ENCODE data around the gene UGT1A10. TPM values are rescaled to one million over a fixed set of nuclear protein-coding genes. Genes with fewer than 3 reads are reported as not detected.

Gene UGT1A10
- total and polyA plus RNA-seq, 5 donors from 2014 or later, result not detected

DNA sequence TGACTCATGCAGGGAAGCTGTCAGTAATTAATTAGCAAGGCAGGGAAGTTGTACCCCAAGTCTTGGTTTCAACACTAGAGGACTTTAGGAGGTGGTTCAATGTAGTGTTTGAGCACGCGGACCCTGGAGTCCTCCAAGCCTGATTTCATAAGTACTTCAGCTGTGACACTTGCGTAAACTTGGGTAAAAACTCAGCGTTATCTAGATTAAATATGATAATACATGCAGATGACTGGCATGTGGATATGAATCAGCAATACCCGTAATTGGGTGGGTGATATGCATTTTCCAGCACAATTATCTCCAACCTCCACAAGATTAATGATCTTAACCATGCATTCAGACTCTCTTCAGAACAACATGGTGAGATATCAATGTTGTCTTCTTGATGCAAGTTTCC lies 50.7 kb downstream of the UGT1A10 start:
- DNase-seq (no peak), ATAC-seq (ENCODE audit: low read depth in 2 of 2) (no peak)
- no peak overlapping the region for H3K27ac ChIP-seq (ENCODE audit: insufficient read depth, low read length, poor library complexity, severe bottlenecking)
- H3K9me3 ChIP-seq (ENCODE audit: control insufficient read depth in 2 of 2, low read length in 2 of 2), result no peaks in the 10 kb centered on the region
- H3K4me1 ChIP-seq (ENCODE audit: control insufficient read depth, insufficient read depth, low read length, poor library complexity, severe bottlenecking), result no peaks in the 10 kb centered on the region
- Mint-ChIP-seq H3K4me1 (no peaks in the 10 kb centered on the region), H3K27me3 (peaks cover 27% of the 10 kb centered on the region), H3K4me3 (no peak overlapping the region), H3K27ac (no peak overlapping the region), H3K9me3 (no peaks in the 10 kb centered on the region), H3K36me3 (no peaks in the 10 kb centered on the region)
- no peak overlapping the region for H3K4me3 ChIP-seq (ENCODE audit: low read depth, low read length)
- H3K36me3 ChIP-seq (ENCODE audit: control insufficient read depth, insufficient read depth, low read length), result no peaks in the 10 kb centered on the region
- H3K27me3 ChIP-seq (ENCODE audit: control insufficient read depth, insufficient read depth, low read length), result peaks cover 6% of the 10 kb centered on the region

DNA sequence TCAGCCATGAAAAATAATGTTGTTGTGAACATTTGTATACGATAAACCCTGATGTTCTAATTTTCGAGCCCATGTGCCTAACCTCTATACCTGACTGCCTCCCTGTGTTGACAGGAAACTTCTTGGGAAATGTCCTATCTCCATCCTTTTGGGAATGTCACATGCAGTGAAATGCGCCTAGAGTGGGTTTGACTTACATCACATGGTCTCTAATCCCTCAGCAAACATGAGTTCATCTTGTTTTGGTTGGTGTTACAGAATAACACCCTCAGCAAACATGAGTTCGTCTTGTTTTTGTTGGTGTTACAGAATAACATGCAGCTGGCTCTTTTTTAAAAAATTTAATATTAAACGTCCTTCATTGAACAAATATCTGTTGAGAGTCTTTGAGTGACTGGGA lies 52.1 kb downstream of the UGT1A10 start:
- no peak overlapping the region for H3K4me3 ChIP-seq (ENCODE audit: low read depth, low read length)
- peaks cover 27% of the 10 kb centered on the region for H3K27me3 Mint-ChIP-seq

GRCh38 chr2:233689031-233689430 lies 52.8 kb downstream of the UGT1A10 start:
- no peaks in the 10 kb centered on the region for H3K36me3 Mint-ChIP-seq
- DNase-seq, result no peak
- H3K4me3 ChIP-seq (ENCODE audit: low read depth, low read length), result no peak overlapping the region
- H3K36me3 ChIP-seq (ENCODE audit: control insufficient read depth, insufficient read depth, low read length), result no peaks in the 10 kb centered on the region
- H3K4me3 Mint-ChIP-seq, result no peak overlapping the region
- no peak overlapping the region for H3K27ac Mint-ChIP-seq
- H3K27me3 Mint-ChIP-seq, result peaks cover 23% of the 10 kb centered on the region
- no peak for ATAC-seq (ENCODE audit: low read depth in 2 of 2)
- peaks cover 6% of the 10 kb centered on the region for H3K27me3 ChIP-seq (ENCODE audit: control insufficient read depth, insufficient read depth, low read length)
- no peaks in the 10 kb centered on the region for H3K4me1 ChIP-seq (ENCODE audit: control insufficient read depth, insufficient read depth, low read length, poor library complexity, severe bottlenecking)
- no peak overlapping the region for H3K27ac ChIP-seq (ENCODE audit: insufficient read depth, low read length, poor library complexity, severe bottlenecking)
- peaks cover 0 to 2% (median 0%) of the 10 kb centered on the region in 7 donors for H3K9me3 Mint-ChIP-seq
- no peaks in the 10 kb centered on the region for H3K9me3 ChIP-seq (ENCODE audit: control insufficient read depth in 2 of 2, low read length in 2 of 2)
- no peaks in the 10 kb centered on the region for H3K4me1 Mint-ChIP-seq

More for the DNA sequence above, 52.1 kb downstream of the UGT1A10 start:
- no peaks in the 10 kb centered on the region for H3K36me3 Mint-ChIP-seq
- peaks cover 0 to 2% (median 0%) of the 10 kb centered on the region in 7 donors for H3K9me3 Mint-ChIP-seq
- ATAC-seq (ENCODE audit: low read depth in 2 of 2) (no peak), DNase-seq (no peak)
- no peaks in the 10 kb centered on the region for H3K4me1 Mint-ChIP-seq
- Histone ChIP-seq H3K4me1 (ENCODE audit: control insufficient read depth, insufficient read depth, low read length, poor library complexity, severe bottlenecking) (no peaks in the 10 kb centered on the region), H3K27ac (ENCODE audit: insufficient read depth, low read length, poor library complexity, severe bottlenecking) (no peak overlapping the region), H3K36me3 (ENCODE audit: control insufficient read depth, insufficient read depth, low read length) (no peaks in the 10 kb centered on the region), H3K27me3 (ENCODE audit: control insufficient read depth, insufficient read depth, low read length) (peaks cover 6% of the 10 kb centered on the region), H3K9me3 (ENCODE audit: control insufficient read depth in 2 of 2, low read length in 2 of 2) (no peaks in the 10 kb centered on the region)
- no peak overlapping the region for H3K4me3 Mint-ChIP-seq
- H3K27ac Mint-ChIP-seq, result no peak overlapping the region

DNA sequence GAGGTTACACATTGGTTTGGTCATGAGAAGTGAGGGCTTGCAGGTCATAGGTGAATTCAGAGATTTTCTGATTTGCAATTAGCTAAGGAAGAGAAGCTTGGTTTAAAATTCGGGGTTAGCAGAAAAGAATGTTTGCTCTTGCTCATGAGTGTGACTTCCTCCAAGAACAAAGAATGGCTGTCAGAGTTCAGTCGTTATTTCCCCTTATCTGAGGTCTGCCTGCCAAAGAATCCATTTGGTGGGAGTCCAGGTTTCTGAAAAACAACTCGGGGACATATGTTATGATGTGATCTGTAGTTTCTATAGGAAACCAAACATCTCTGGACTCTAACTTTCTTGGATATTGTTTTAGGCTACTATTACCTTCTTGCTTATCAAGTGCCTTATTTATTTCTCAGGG lies 53.3 kb downstream of the UGT1A10 start:
- Histone ChIP-seq H3K27ac (ENCODE audit: insufficient read depth, low read length, poor library complexity, severe bottlenecking) (no peak overlapping the region), H3K9me3 (ENCODE audit: control insufficient read depth in 2 of 2, low read length in 2 of 2) (no peaks in the 10 kb centered on the region), H3K27me3 (ENCODE audit: control insufficient read depth, insufficient read depth, low read length) (peaks cover 6% of the 10 kb centered on the region), H3K4me3 (ENCODE audit: low read depth, low read length) (no peak overlapping the region), H3K36me3 (ENCODE audit: control insufficient read depth, insufficient read depth, low read length) (no peaks in the 10 kb centered on the region), H3K4me1 (ENCODE audit: control insufficient read depth, insufficient read depth, low read length, poor library complexity, severe bottlenecking) (no peaks in the 10 kb centered on the region)
- Mint-ChIP-seq H3K27me3 (peaks cover 21% of the 10 kb centered on the region), H3K9me3 (peaks cover 0 to 2% (median 0%) of the 10 kb centered on the region in 7 donors), H3K4me3 (no peak overlapping the region), H3K27ac (no peak overlapping the region), H3K4me1 (no peaks in the 10 kb centered on the region), H3K36me3 (no peaks in the 10 kb centered on the region)
- no peak for ATAC-seq (ENCODE audit: low read depth in 2 of 2)
- DNase-seq, result no peak

DNA sequence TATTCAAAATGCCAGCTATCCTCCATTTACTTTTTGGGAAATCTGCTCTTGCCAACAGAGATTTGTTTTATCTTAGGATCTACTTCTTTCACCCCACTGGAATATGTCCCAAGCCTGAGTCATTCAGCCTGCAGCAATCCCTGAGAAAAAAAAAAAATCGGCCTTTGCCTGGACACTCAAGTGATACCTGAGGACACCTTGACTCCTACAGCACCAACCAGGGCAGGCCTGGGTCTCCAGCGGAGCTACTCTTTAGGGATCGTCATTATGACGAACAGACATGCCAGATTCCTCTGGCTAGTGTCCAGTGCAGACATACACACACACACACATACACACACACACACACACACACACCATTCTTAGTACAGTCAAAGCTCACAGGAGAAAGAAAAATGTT lies 54.2 kb downstream of the UGT1A10 start:
- DNase-seq, result no peak
- Histone ChIP-seq H3K4me1 (ENCODE audit: control insufficient read depth, insufficient read depth, low read length, poor library complexity, severe bottlenecking) (no peaks in the 10 kb centered on the region), H3K27me3 (ENCODE audit: control insufficient read depth, insufficient read depth, low read length) (peaks cover 6% of the 10 kb centered on the region), H3K9me3 (ENCODE audit: control insufficient read depth in 2 of 2, low read length in 2 of 2) (no peaks in the 10 kb centered on the region), H3K27ac (ENCODE audit: insufficient read depth, low read length, poor library complexity, severe bottlenecking) (no peak overlapping the region), H3K4me3 (ENCODE audit: low read depth, low read length) (no peak overlapping the region), H3K36me3 (ENCODE audit: control insufficient read depth, insufficient read depth, low read length) (no peaks in the 10 kb centered on the region)
- H3K27ac Mint-ChIP-seq, result no peak overlapping the region
- no peak for ATAC-seq (ENCODE audit: low read depth in 2 of 2)
- peaks cover 22% of the 10 kb centered on the region for H3K27me3 Mint-ChIP-seq
- H3K9me3 Mint-ChIP-seq, result peaks cover 0 to 2% (median 0%) of the 10 kb centered on the region in 7 donors
- H3K36me3 Mint-ChIP-seq, result no peaks in the 10 kb centered on the region
- no peak overlapping the region for H3K4me3 Mint-ChIP-seq
- no peaks in the 10 kb centered on the region for H3K4me1 Mint-ChIP-seq

- H3K27ac Mint-ChIP-seq, result no peak overlapping the region
- H3K4me3 Mint-ChIP-seq, result no peak overlapping the region
Measured at GRCh38 chr2:233691443-233692433, 55.5 kb downstream of the UGT1A10 start.

GRCh38 chr2:233692648-233693047 lies 56.4 kb downstream of the UGT1A10 start, which contains the start of gene UGT1A6:
Gene UGT1A6 (plus strand): TSS chr2:233692890. CDS start chr2:233693005, 115 bp downstream.
- ATAC-seq (ENCODE audit: low read depth in 2 of 2) (no peak), DNase-seq (no peak)
- no peak within 1 kb of the TSS for H3K27ac Mint-ChIP-seq
- Histone ChIP-seq H3K4me1 (ENCODE audit: control insufficient read depth, insufficient read depth, low read length, poor library complexity, severe bottlenecking) (no peaks in the 10 kb centered on the region), H3K9me3 (ENCODE audit: control insufficient read depth in 2 of 2, low read length in 2 of 2) (no peaks in the 10 kb centered on the region), H3K4me3 (ENCODE audit: low read depth, low read length) (no peak within 1 kb of the TSS), H3K36me3 (ENCODE audit: control insufficient read depth, insufficient read depth, low read length) (no peaks in the 10 kb centered on the region), H3K27me3 (ENCODE audit: control insufficient read depth, insufficient read depth, low read length) (peaks cover 4% of the 10 kb centered on the region), H3K27ac (ENCODE audit: insufficient read depth, low read length, poor library complexity, severe bottlenecking) (no peak within 1 kb of the TSS)
- no peaks in the 10 kb centered on the region for H3K4me1 Mint-ChIP-seq
- H3K36me3 Mint-ChIP-seq, result no peaks in the 10 kb centered on the region
- H3K9me3 Mint-ChIP-seq, result peaks cover 0 to 2% (median 0%) of the 10 kb centered on the region in 7 donors
- peak within 1 kb of the TSS in 1 of 4 donors; percentile 24 for H3K4me3 Mint-ChIP-seq
- H3K27me3 Mint-ChIP-seq, result peaks cover 26% of the 10 kb centered on the region

More at GRCh38 chr2:233691443-233692433, 55.5 kb downstream of the UGT1A10 start:
- H3K36me3 Mint-ChIP-seq, result no peaks in the 10 kb centered on the region
- H3K9me3 Mint-ChIP-seq, result peaks cover 0 to 2% (median 0%) of the 10 kb centered on the region in 7 donors
- Histone ChIP-seq H3K36me3 (ENCODE audit: control insufficient read depth, insufficient read depth, low read length) (no peaks in the 10 kb centered on the region), H3K27me3 (ENCODE audit: control insufficient read depth, insufficient read depth, low read length) (peaks cover 4% of the 10 kb centered on the region), H3K27ac (ENCODE audit: insufficient read depth, low read length, poor library complexity, severe bottlenecking) (no peak overlapping the region), H3K4me1 (ENCODE audit: control insufficient read depth, insufficient read depth, low read length, poor library complexity, severe bottlenecking) (no peaks in the 10 kb centered on the region), H3K4me3 (ENCODE audit: low read depth, low read length) (no peak overlapping the region), H3K9me3 (ENCODE audit: control insufficient read depth in 2 of 2, low read length in 2 of 2) (no peaks in the 10 kb centered on the region)
- no peaks in the 10 kb centered on the region for H3K4me1 Mint-ChIP-seq
- DNase-seq (no peak), ATAC-seq (ENCODE audit: low read depth in 2 of 2) (no peak)
- H3K27me3 Mint-ChIP-seq, result peaks cover 29% of the 10 kb centered on the region

Data from CD4-positive, CD25-positive, alpha-beta regulatory T cell (primary cell).